ENCODE results near the gene CCDC43.
"Not testable (repeated sequence)": the region's sequence is repeated elsewhere in the genome, so short reads cannot be mapped to it uniquely, and the experiment has no call there.

CCDC43 gene

GRCh38 chr17:44672479-44673093 lies 17.0 kb downstream of the CCDC43 start:
- DNase-seq (ENCODE audit: low read depth in 2 of 2, low spot score in 1 of 2): no peak

DNA sequence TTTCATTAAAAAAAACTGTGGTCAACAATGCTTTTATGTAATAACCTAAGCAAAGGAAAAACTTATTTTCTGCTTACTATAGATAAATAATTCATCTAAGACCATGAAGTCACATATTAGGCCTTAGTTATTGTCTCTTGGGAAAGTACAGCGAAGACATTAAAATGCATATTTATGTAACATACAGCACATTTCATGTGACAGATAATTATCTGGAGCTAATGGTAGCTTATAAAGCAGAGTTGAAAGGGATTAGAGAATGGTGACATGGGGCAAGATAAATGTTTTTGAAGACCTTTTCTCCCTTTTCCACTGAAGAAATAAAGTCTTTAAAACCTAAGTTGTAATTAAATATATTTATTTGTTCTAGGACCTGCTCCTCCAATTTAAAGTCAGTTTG lies 23.6 kb downstream of the CCDC43 start:
- DNase-seq (ENCODE audit: low read depth in 2 of 2, low spot score in 1 of 2): no peak

- no peak for DNase-seq (ENCODE audit: low read depth in 2 of 2, low spot score in 1 of 2)
These were observed 24.7 kb downstream of the CCDC43 start for GRCh38 chr17:44664867-44665266.

DNA sequence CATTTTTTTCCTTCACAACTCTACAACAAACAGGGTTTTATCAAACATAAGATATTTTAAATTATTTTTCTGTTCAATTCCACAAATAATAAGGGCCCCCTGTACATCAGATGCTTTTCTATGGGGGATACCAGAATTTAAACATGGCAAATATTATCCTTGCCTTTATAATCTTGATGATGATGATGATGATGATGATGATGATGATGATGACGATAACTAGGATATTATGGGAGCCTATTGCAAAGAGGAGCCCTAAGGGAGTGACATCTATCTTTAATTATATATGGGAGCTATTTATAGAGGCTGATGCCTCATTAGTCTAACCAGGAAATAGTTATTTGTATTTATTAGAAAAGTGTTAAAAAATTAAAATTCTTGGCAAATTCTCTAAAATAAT lies 26.5 kb downstream of the CCDC43 start:
- no peak for DNase-seq (ENCODE audit: low read depth in 2 of 2, low spot score in 1 of 2)

- DNase-seq (ENCODE audit: low read depth in 2 of 2, low spot score in 1 of 2): no peak
These were observed 27.7 kb downstream of the CCDC43 start for GRCh38 chr17:44661835-44662234.

- DNase-seq (ENCODE audit: low read depth in 2 of 2, low spot score in 1 of 2): no peak
These were observed 33.4 kb downstream of the CCDC43 start, which contains the start of gene MEIOC for GRCh38 chr17:44655983-44656710. TSS of gene MEIOC (plus strand) at chr17:44656468. CDS start at chr17:44656614, 146 bp downstream.

GRCh38 chr17:44653954-44654353 lies 35.6 kb downstream of the CCDC43 start:
- no peak for DNase-seq (ENCODE audit: low read depth in 2 of 2, low spot score in 1 of 2)

DNA sequence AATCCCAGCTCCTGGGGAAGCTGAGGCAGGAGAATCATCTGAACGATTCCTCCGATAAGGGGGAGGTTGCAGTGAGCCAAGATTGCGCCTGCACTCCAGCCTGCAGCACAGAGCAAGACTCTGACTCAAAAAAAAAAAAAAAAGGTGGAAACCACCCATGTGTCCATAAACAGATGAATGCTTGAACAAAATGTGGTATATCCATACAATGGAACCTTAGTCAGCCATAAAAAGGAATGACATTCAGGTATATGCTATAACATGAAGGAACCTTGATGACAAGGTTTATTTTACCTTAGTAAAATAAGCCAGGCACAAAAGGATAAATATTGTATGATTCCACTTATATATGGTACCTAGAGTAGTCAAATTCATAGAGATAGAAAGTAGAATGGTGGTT lies 36.2 kb downstream of the CCDC43 start:
- DNase-seq (ENCODE audit: low read depth in 2 of 2, low spot score in 1 of 2): no peak

GRCh38 chr17:44652727-44653126 lies 36.8 kb downstream of the CCDC43 start:
- no peak for DNase-seq (ENCODE audit: low read depth in 2 of 2, low spot score in 1 of 2)

- no peak for DNase-seq (ENCODE audit: low read depth in 2 of 2, low spot score in 1 of 2)
These were observed 38.3 kb downstream of the CCDC43 start for GRCh38 chr17:44651228-44651627.

- DNase-seq (ENCODE audit: low read depth in 2 of 2, low spot score in 1 of 2): no peak
These were observed 40.6 kb downstream of the CCDC43 start for GRCh38 chr17:44648963-44649362.

DNA sequence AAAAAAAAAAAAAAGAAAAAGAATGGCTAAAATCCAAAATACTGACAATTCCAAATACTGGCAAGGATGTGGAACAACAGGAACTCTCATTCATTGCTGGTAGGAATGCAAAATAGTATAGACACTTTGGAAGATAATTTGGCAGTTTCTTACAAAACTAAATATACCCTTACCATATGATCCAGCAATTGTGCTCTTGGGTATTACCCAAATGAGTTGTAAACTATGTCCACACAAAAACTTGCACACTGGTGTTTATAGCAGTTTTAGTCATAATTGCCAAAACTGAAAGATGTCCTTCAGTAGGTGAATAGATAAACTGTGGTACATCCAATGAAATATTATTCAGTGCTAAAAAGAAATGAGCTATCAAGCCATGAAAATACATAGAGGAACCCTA lies 41.8 kb downstream of the CCDC43 start:
- no peak for DNase-seq (ENCODE audit: low read depth in 2 of 2, low spot score in 1 of 2)

DNA sequence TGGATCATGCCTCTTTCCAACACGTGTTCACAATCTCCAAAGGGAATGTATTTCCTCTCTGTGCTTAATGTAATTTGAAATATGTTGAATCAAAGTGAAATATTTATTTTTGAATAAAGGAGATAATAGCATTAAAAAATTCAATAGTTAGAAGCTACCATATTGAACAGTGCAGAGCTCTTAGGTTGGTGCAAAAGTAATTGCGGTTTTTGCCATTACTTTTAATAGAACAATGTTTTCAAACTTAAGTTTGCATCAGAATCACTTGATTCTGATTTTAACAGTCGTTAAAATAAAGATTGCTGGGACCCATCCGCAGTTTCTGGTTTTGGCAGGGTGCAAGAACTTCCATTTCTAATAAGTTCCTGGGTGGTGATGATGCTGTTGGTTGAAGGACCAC lies 43.3 kb downstream of the CCDC43 start:
- DNase-seq (ENCODE audit: low read depth in 2 of 2, low spot score in 1 of 2): no peak

- DNase-seq (ENCODE audit: low read depth in 2 of 2, low spot score in 1 of 2): no peak
These were observed 44.2 kb downstream of the CCDC43 start for GRCh38 chr17:44645341-44645740.

DNA sequence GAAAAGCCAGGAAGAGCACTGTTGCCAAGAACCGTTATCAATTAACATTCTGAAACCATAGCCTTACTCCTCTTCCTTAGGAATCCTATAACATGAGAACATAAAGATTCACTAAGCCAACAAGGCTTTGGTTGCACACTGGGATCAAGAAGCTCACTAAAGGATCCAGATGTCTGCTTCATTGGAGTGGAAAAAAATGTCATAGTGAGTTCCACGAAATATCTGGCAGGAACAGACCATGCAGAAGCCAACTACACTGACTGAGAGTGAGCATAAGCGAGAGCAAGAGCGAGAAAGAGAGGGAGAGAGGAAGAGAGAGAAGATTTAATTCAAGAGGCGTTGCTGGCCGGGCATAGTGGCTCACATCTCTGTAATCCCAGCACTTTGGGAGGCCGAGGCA lies 46.7 kb downstream of the CCDC43 start:
- DNase-seq (ENCODE audit: low read depth in 2 of 2, low spot score in 1 of 2): no peak

DNA sequence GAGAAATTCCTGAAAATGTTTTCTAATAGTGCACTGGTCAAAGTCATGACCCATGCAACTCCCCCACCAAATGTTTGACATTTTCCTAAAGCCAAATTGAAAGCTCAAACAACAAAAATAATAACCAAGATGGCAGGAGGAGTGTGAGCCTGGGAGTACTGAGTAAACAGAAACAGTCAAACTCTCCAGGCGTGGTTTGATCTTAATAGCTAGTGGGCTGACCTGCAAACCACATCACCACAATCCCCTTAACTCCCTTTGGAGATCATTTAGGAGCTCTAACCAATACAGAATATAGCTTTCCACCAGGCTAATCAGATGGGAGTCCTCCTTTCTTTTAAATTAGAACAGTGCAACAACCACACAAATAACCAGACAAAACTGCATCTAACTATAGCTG lies 52.5 kb downstream of the CCDC43 start:
- no peak for DNase-seq (ENCODE audit: low read depth in 2 of 2, low spot score in 1 of 2)

GRCh38 chr17:44636562-44636961 lies 53.0 kb downstream of the CCDC43 start:
- DNase-seq (ENCODE audit: low read depth in 2 of 2, low spot score in 1 of 2): no peak

DNA sequence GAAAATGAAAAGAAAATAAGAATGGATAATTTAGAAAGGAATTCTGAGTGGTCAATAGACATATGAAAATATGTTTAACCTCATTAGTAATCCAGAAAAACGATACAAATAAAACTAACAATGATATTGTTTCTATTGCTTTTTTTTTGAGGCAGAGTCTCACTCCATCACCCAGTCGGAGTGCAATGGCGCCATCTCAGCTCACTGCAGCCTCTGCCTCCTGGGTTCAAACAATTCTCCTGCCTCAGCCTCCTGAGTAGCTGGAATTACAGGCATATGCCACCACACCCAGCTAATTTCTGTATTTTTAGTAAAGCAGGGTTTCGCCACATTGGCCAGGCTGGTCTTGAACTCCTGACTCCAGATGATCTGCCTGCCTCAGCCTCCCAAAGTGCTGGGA lies 55.2 kb downstream of the CCDC43 start:
- DNase-seq (ENCODE audit: low read depth in 2 of 2, low spot score in 1 of 2): not testable (repeated sequence)

DNA sequence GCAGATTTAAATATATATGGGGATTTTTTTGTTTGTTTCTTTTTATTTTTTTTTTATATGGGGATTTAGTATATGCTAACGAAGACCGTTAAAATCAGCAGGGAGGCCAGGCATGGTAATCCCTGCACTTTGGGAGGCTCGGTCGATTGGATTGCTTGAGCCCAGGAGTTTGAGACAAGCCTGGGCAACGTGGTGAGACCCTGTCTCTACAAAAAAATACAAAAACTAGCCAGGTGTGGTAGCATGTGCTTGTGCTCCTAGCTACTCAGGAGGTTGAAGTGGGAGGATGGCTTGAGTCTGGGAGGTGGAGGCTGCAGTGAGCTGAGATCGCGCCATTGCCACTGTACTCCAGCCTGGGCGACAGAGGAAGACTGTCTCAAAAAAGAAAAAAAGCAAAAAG lies 55.6 kb downstream of the CCDC43 start:
- DNase-seq (ENCODE audit: low read depth in 2 of 2, low spot score in 1 of 2): no peak

- DNase-seq (ENCODE audit: low read depth in 2 of 2, low spot score in 1 of 2): no peak
These were observed 58.9 kb downstream of the CCDC43 start for GRCh38 chr17:44630703-44631102.

- DNase-seq (ENCODE audit: low read depth in 2 of 2, low spot score in 1 of 2): no peak
These were observed 60.3 kb downstream of the CCDC43 start for GRCh38 chr17:44629314-44629713.

- no peak for DNase-seq (ENCODE audit: low read depth in 2 of 2, low spot score in 1 of 2)
These were observed 61.1 kb downstream of the CCDC43 start for GRCh38 chr17:44628243-44629188.
